ENCODE measurements around the gene CERS6.

CERS6 gene

DNA sequence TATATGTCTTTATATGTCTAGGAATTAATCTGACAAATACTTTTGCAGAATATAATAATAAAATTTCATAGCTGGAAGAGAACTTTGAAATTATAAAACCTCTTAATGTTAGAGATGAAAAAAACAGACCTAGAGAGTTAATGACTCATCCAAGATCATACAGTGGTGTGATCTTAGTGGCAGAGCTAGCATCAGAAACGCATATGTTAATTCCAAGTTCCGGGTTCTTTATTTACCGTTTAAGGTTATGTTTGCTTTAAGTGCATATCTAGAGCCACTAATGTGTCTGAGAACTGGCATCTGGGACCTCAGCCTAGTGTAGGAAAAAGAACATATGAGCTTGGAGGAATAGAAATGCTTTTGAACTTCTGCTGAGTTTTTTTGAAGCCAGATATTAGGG is 24.3 kb downstream of the CERS6 start:
- Histone ChIP-seq H3K9me3 (no peaks in the 10 kb centered on the region), H3K36me3 (no peaks in the 10 kb centered on the region), H3K4me3 (ENCODE audit: low read depth, low read length) (no peak overlapping the region), H3K4me1 (no peaks in the 10 kb centered on the region), H3K27me3 (no peaks in the 10 kb centered on the region)
- TF ChIP-seq, protein P1, sequence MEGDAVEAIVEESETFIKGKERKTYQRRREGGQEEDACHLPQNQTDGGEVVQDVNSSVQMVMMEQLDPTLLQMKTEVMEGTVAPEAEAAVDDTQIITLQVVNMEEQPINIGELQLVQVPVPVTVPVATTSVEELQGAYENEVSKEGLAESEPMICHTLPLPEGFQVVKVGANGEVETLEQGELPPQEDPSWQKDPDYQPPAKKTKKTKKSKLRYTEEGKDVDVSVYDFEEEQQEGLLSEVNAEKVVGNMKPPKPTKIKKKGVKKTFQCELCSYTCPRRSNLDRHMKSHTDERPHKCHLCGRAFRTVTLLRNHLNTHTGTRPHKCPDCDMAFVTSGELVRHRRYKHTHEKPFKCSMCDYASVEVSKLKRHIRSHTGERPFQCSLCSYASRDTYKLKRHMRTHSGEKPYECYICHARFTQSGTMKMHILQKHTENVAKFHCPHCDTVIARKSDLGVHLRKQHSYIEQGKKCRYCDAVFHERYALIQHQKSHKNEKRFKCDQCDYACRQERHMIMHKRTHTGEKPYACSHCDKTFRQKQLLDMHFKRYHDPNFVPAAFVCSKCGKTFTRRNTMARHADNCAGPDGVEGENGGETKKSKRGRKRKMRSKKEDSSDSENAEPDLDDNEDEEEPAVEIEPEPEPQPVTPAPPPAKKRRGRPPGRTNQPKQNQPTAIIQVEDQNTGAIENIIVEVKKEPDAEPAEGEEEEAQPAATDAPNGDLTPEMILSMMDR (IDR thresholded peaks at IDR 0.05; ENCODE audit: low read depth, low read length), result no peak
- DNase-seq, result no peak

DNA sequence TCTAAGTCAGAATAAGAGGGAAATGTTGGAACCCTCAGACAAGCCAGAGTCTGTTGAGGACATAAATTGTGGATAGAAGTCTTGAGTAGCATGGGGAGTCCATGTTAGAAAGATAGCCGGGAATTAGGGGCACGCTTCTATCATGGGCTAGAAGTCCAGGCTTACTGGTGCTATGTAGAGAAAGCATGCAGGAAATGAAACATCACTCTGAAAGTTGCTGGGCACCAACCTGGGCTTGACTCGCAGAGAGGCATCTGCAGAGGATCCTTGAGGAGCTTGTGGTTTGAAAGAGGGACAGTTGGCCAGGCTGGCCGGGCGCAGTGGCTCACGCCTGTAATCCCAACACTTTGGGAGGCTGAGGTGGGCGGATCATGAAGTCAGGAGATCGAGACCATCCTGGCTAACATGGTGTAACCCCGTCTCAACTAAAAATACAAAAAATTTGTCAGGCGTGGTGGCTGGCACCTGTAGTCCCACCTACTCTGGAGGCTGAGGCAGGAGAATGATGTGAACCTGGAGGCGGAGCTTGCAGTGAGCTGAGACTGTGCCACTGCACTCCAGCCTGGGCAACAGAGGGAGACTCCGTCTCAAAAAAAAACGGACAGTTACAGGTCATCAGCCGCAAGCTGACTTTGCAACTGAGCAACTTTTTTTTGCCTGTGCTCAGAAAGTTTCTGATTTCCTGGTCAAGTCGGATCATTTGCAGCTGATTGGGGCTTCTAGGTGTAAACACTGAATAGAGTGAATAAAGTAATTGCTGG is 24.9 kb downstream of the CERS6 start:
- Histone ChIP-seq H3K4me3 (ENCODE audit: low read depth, low read length) (no peak overlapping the region), H3K4me1 (no peaks in the 10 kb centered on the region), H3K9me3 (no peaks in the 10 kb centered on the region), H3K27me3 (no peaks in the 10 kb centered on the region), H3K36me3 (no peaks in the 10 kb centered on the region)
- TF ChIP-seq, protein P1 (IDR thresholded peaks at IDR 0.05; ENCODE audit: low read depth, low read length), result no peak
- no peak for DNase-seq

DNA sequence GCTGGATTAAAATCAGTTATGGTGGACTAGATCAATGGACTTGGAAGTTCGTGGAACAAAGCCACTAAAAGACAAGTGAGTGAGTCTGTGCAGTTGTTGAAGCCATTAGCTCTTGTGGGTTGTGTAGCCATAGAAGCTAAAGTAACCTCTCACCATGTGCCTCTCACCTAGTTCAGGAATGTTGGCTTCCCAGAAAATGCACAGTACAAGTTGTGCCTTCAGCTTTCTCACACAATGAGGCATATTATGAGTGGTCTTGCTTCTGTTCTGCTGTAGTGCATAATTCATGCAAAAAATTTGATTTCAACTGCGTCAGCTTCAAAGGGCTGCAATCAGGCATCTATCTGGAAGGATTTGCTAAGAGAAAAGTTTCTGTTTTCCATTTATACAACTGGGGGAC is 26.2 kb downstream of the CERS6 start:
- Histone ChIP-seq H3K4me3 (ENCODE audit: low read depth, low read length) (no peak overlapping the region), H3K9me3 (no peaks in the 10 kb centered on the region), H3K36me3 (no peaks in the 10 kb centered on the region), H3K4me1 (no peaks in the 10 kb centered on the region), H3K27me3 (no peaks in the 10 kb centered on the region)
- no peak for DNase-seq
- TF ChIP-seq, protein P1 (IDR thresholded peaks at IDR 0.05; ENCODE audit: low read depth, low read length), result no peak

DNA sequence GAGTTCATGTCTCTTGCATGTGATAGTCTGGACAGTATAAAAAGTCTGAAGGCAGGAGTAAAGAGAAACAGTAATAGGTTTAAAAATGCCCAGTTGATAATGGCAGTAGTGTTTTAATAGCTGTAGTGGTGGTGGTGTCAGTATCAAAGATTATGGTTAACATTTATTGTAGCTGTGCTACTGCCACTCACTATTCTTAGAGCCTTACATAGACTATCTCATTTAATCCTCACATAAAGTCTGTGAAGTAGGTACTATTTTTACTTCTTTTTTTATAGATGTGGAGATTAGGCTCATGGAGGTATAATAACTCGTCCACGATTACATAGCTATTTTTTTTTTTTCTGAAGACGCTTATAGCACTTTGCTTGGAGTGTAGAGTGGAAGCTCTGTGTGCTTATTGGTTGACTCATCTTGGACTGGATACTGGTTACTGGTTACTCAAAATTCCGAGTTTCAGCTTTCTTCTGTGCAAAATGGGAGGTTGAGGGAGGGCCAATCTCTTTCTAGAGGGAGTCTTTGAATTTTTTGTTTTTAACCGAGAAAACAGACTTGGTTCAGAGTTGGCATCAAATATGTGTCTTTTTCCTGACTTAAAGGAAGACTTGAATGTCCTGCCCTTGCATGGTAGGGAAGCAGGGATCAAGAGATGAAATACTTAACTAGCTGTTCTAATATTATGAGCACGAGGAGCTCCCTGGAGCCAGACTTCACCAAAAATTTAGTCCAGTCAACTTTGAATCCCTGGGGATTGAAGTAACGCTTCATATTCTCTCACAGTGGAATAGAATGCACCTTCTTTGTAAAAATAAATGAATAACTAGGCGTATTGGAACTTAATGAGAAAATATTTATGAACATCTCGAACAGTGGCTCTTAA is 27.1 kb downstream of the CERS6 start:
- TF ChIP-seq, protein P1 (IDR thresholded peaks at IDR 0.05; ENCODE audit: low read depth, low read length), result no peak
- no peak for DNase-seq
- Histone ChIP-seq H3K4me1 (no peaks in the 10 kb centered on the region), H3K27me3 (no peaks in the 10 kb centered on the region), H3K4me3 (ENCODE audit: low read depth, low read length) (no peak overlapping the region), H3K9me3 (no peaks in the 10 kb centered on the region), H3K36me3 (no peaks in the 10 kb centered on the region)

DNA sequence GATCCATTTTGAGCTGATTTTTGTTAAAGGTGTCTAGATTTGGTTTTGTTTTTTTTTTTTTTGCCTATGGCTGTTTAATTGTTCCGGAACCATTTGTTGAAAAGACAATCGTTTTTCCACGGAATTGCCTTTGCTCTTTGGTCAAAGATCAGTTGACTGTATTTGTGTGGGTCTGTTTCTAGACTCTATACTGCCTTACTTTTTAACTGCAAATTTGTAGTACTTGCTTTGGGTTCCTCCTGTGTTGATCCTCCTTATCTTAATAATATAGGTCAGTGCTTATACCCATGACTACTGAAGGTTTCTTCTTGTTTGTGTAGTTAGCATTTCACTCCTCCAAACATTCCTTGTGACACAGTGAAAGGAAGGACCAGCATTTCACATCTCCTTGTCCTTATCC is 30.4 kb downstream of the CERS6 start:
- H3K27me3 ChIP-seq, result no peaks in the 10 kb centered on the region
- no peaks in the 10 kb centered on the region for H3K4me1 ChIP-seq
- no peak overlapping the region for H3K4me3 ChIP-seq (ENCODE audit: low read depth, low read length)
- no peak for DNase-seq
- no peaks in the 10 kb centered on the region for H3K9me3 ChIP-seq
- TF ChIP-seq, protein P1 (IDR thresholded peaks at IDR 0.05; ENCODE audit: low read depth, low read length), result no peak
- no peaks in the 10 kb centered on the region for H3K36me3 ChIP-seq

Measured in BE2C (cell line).